Gastrocnemius medialis (tissue), 4 donors: ENCODE results near the gene NDUFB10. TPM values are rescaled to one million over a fixed set of nuclear protein-coding genes. Genes with fewer than 3 reads are reported as not detected.

Source experiments
- ATAC-seq, 2 donors: fragments of 150-250 bp; one replicate each; pipeline ENCODE4 v1.9.1; 2016
- DNase-seq, 2 donors: peaks; one replicate each; pipeline ENCODE4 v3.0.0-alpha.2; 2019
- H3K27ac ChIP-seq, 4 donors: fragments of 200-600 bp; sonication (generic); 1 replicate in 1 of 4; 2 replicates in 3 of 4; pipeline ENCODE4 v1.5.1; 2016 to 2018; ENCODE audit warnings: mild to moderate bottlenecking in 2 of 4, moderate library complexity in 1 of 4
- H3K27me3 ChIP-seq, 3 donors: fragments of 200-600 bp; sonication (generic) in 2 of 3; 1 replicate in 1 of 3; 2 replicates in 2 of 3; pipeline versions ENCODE4 v1.5.1 to v1.6.0; 2016 to 2019; ENCODE audit warnings: mild to moderate bottlenecking in 1 of 3, moderate library complexity in 1 of 3
- H3K36me3 ChIP-seq, 2 donors: fragments of 200-600 bp; sonication (generic) in 1 of 2; one replicate each; pipeline ENCODE4 v1.5.1; 2017 to 2018
- H3K4me1 ChIP-seq, 2 donors: fragments of 200-600 bp; sonication (generic) in 1 of 2; one replicate each; pipeline ENCODE4 v1.5.1; 2016 to 2017; ENCODE audit warnings: mild to moderate bottlenecking in 2 of 2
- H3K4me3 ChIP-seq, 4 donors: fragments of 200-600 bp; sonication (generic) in 3 of 4; 1 replicate in 1 of 4; 2 replicates in 3 of 4; pipeline ENCODE4 v1.5.1; 2016 to 2019; ENCODE audit warnings: mild to moderate bottlenecking in 2 of 4
- H3K9me3 ChIP-seq, 3 donors: fragments of 200-600 bp; sonication (generic) in 2 of 3; 1 replicate in 1 of 3; 2 replicates in 2 of 3; pipeline ENCODE4 v1.5.1; 2016 to 2019
- POLR2A ChIP-seq, 2 donors: fragments of 450-650 bp; IDR thresholded peaks; one replicate each; pipeline ENCODE4 v1.6.1; 2017; ENCODE audit warnings: antibody characterized with exemption in 2 of 2, mild to moderate bottlenecking in 2 of 2, moderate library complexity in 2 of 2
- in situ Hi-C, 4 donors: fragments of 200-750 bp; cut with MboI; loops; one replicate each; pipeline versions ENCODE4 v1.15.0 to v1.8.0; 2017; ENCODE audit warnings: low sequenced_read_pairs in 4 of 4
- intact Hi-C: fragments of 100-400 bp; cut with DNase I; formaldehyde crosslinking; loops from one replicate; pipeline ENCODE4 v1.15.1; 2023; ENCODE audit warnings: low total_unique reads
- total RNA-seq, 4 donors: library from RNA; depleted of rRNA; stranded (reverse); fragments of >200 nt; gene quantifications; one replicate each; pipeline versions ENCODE4 v1.1.0 to v1.2.3, GENCODE V29; 2016
- TF ChIP-seq, protein P1 (sequence below), 5 experiments: fragments of 450-650 bp in 3 of 5; fragments of 200-600 bp in 2 of 5; sonication (generic) in 2 of 5; IDR thresholded peaks in 4 of 5; conservative IDR thresholded peaks in 1 of 5; 1 replicate in 4 of 5; 2 replicates in 1 of 5; pipeline ENCODE4 v1.5.1; 2016 to 2019; ENCODE audit warnings: antibody characterized with exemption in 5 of 5, mild to moderate bottlenecking in 3 of 5, moderate library complexity in 3 of 5

Gene NDUFB10
- total RNA-seq, 4 donors from 2014 or later = 530 to 1,014 (median 743) TPM

DNA sequence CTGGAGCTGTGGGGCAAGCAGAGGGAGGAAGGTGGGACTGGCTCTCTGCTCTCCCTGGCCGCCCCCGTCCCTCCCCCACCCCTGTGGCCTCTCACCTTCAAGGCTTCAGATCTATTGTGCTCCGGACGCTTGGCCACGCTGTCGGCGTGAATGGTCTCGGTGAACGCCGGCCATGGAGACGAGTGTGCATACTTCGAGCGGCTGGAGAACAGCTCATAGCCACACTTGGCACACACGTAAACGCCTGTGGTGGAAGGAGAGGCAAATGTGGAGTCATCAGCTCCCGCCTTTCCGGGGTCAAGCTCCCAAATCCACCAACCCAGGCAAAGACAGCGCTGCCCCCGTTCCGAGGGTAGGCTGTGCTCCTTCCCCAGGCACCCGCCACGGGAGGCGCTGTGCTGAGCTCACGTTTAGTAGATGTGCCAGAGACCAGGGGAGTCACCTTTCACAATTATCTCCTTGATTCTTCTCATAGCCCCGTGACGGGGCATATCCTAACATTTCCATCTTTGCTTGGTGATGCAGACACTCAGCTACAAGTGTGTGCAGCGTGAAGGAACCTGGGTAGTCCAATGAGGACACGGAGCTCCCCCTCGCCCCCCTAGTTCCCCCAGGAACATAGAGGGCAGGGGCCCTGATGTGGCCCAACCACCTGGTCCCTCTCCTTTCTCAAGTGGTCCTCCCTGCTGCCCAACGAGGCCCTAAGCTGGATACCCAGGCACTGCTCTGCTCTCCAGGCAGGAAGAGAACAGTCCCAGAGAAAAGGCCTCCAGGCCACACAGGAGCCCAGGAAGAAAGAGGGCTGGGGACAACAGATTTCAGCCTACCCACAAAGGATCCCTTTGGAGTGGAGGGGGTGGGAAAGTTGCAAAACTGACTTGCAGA lies 17.9 kb upstream of the NDUFB10 start:
- Histone ChIP-seq H3K36me3 (peaks cover 4 to 39% of the 10 kb centered on the region in 2 donors), H3K4me3 (peak overlapping the region; percentile 81 to 99 (median 94)), H3K4me1 (peaks cover 28 to 44% of the 10 kb centered on the region in 2 donors), H3K9me3 (no peaks in the 10 kb centered on the region), H3K27me3 (no peaks in the 10 kb centered on the region), H3K27ac (peak overlapping the region; percentile 98 to 100 (median 98))
- DNase-seq = peak in 1 of 2 donors; percentile 84
- peak; percentile 27 to 42 for ATAC-seq
- intact Hi-C loops (loop anchor here (10.0 kb wide), 1 partner anchor 593 kb away; the partner anchor contains the start of genes CEMP1 and PDPK1), in situ Hi-C loops (no loop called here)
- TF ChIP-seq, protein P1, sequence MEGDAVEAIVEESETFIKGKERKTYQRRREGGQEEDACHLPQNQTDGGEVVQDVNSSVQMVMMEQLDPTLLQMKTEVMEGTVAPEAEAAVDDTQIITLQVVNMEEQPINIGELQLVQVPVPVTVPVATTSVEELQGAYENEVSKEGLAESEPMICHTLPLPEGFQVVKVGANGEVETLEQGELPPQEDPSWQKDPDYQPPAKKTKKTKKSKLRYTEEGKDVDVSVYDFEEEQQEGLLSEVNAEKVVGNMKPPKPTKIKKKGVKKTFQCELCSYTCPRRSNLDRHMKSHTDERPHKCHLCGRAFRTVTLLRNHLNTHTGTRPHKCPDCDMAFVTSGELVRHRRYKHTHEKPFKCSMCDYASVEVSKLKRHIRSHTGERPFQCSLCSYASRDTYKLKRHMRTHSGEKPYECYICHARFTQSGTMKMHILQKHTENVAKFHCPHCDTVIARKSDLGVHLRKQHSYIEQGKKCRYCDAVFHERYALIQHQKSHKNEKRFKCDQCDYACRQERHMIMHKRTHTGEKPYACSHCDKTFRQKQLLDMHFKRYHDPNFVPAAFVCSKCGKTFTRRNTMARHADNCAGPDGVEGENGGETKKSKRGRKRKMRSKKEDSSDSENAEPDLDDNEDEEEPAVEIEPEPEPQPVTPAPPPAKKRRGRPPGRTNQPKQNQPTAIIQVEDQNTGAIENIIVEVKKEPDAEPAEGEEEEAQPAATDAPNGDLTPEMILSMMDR (IDR thresholded peaks at IDR 0.05 in 4 of 5, conservative IDR thresholded peaks at IDR 0.05 in 1 of 5) = peak in 4 of 5 experiments; percentile 24 to 48 (median 36)
- TF ChIP-seq POLR2A (IDR thresholded peaks at IDR 0.05) = peak; percentile 47 to 76

- H3K4me1 ChIP-seq = peaks cover 28 to 52% of the 10 kb centered on the region in 2 donors
- peak in 1 of 2 donors; percentile 50 for DNase-seq
- intact Hi-C loops (loop anchor here (10.0 kb wide), 1 partner anchor 593 kb away; the partner anchor contains the start of genes CEMP1 and PDPK1), in situ Hi-C loops (no loop called here)
- peaks cover 4 to 35% of the 10 kb centered on the region in 2 donors for H3K36me3 ChIP-seq
- no peak for TF ChIP-seq POLR2A (IDR thresholded peaks at IDR 0.05)
- TF ChIP-seq, protein P1 (IDR thresholded peaks at IDR 0.05 in 4 of 5, conservative IDR thresholded peaks at IDR 0.05 in 1 of 5) = no peak
- peak overlapping the region; percentile 98 to 100 (median 98) for H3K27ac ChIP-seq
- H3K9me3 ChIP-seq = no peaks in the 10 kb centered on the region
- peak; percentile 0 to 5 for ATAC-seq
- H3K4me3 ChIP-seq = peak overlapping the region; percentile 81 to 99 (median 94)
- no peaks in the 10 kb centered on the region for H3K27me3 ChIP-seq
Measured at GRCh38 chr16:1942047-1942809, 17.1 kb upstream of the NDUFB10 start.

- ATAC-seq (peak; percentile 59 to 80), DNase-seq (peak; percentile 100)
- in situ Hi-C loops (no loop called here), intact Hi-C loops (loop anchor here (10.0 kb wide), 1 partner anchor 592 kb away; the partner anchor contains the start of genes CEMP1 and PDPK1)
- H3K27ac ChIP-seq = peak within 1 kb of the TSS; percentile 98 to 100 (median 98)
- no peaks in the 10 kb centered on the region for H3K9me3 ChIP-seq
- H3K36me3 ChIP-seq = peaks cover 2 to 26% of the 10 kb centered on the region in 2 donors
- TF ChIP-seq, protein P1 (IDR thresholded peaks at IDR 0.05 in 4 of 5, conservative IDR thresholded peaks at IDR 0.05 in 1 of 5) = peak in 1 of 5 experiments; percentile 18
- TF ChIP-seq POLR2A (IDR thresholded peaks at IDR 0.05) = peak; percentile 98 to 100
- no peaks in the 10 kb centered on the region for H3K27me3 ChIP-seq
- H3K4me1 ChIP-seq = peaks cover 29 to 58% of the 10 kb centered on the region in 2 donors
- peak within 1 kb of the TSS; percentile 81 to 99 (median 94) for H3K4me3 ChIP-seq
Measured at GRCh38 chr16:1942810-1943726, 16.3 kb upstream of the NDUFB10 start, which contains the start of gene MSRB1. TSS of gene MSRB1 (minus strand) at chr16:1943199. CDS start at chr16:1943156, 43 bp downstream.
